Loucy (cell line): Measurements from ENCODE around the gene ZNF718.
A peak's percentile ranks its signal among the peaks of the same experiment; 100 is the strongest.
"Not testable (repeated sequence)": the region's sequence is repeated elsewhere in the genome, so short reads cannot be mapped to it uniquely, and the experiment has no call there.

Experiments used
- H2AFZ ChIP-seq: fragments of 200-600 bp; sonication (generic); 2 replicates; pipeline ENCODE4 v1.6.0; 2016; ENCODE audit warnings: antibody characterized with exemption, mild to moderate bottlenecking, low read length, moderate library complexity
- H3F3A ChIP-seq: fragments of 200-600 bp; 2 replicates; pipeline ENCODE4 v1.6.0; 2016; ENCODE audit warnings: antibody characterized with exemption, low read depth, mild to moderate bottlenecking
- H3K27me3 ChIP-seq: fragments of 200-600 bp; sonication (generic); 2 replicates; pipeline ENCODE4 v1.6.1; 2014; ENCODE audit warnings: low read length, mild to moderate bottlenecking; ENCODE audit not compliant: insufficient read depth, poor library complexity, severe bottlenecking
- H3K36me3 ChIP-seq: fragments of 200-600 bp; sonication (generic); 2 replicates; pipeline ENCODE4 v1.6.1; 2016; ENCODE audit warnings: low read length; ENCODE audit not compliant: insufficient read depth
- H3K4me1 ChIP-seq: fragments of 200-600 bp; sonication (generic); 2 replicates; pipeline ENCODE4 v1.5.1; 2014; ENCODE audit warnings: low read length, mild to moderate bottlenecking; ENCODE audit not compliant: insufficient read depth, poor library complexity, severe bottlenecking
- H3K4me2 ChIP-seq: fragments of 200-600 bp; sonication (generic); 2 replicates; pipeline ENCODE4 v1.6.0; 2014; ENCODE audit warnings: antibody characterized with exemption, low read length, low read depth, mild to moderate bottlenecking; ENCODE audit not compliant: poor library complexity, severe bottlenecking
- H3K4me3 ChIP-seq: fragments of 200-600 bp; sonication (generic); 2 replicates; pipeline ENCODE4 v1.5.1; 2014; ENCODE audit warnings: low read length, mild to moderate bottlenecking, mixed read lengths; ENCODE audit not compliant: poor library complexity, severe bottlenecking
- H3K79me2 ChIP-seq: fragments of 200-600 bp; sonication (generic); 2 replicates; pipeline ENCODE4 v1.6.1; 2014; ENCODE audit warnings: low read length; ENCODE audit not compliant: insufficient read depth
- H3K9ac ChIP-seq: fragments of 200-600 bp; sonication (generic); 2 replicates; pipeline ENCODE4 v1.6.0; 2014; ENCODE audit warnings: mild to moderate bottlenecking, low read depth, low read length, moderate library complexity; ENCODE audit not compliant: poor library complexity, severe bottlenecking
- H3K9me2 ChIP-seq: fragments of 200-600 bp; sonication (generic); replicated peaks from 2 replicates; pipeline ENCODE4 v1.6.1; 2016; ENCODE audit warnings: low read depth, low read length, mixed read lengths
- H3K9me3 ChIP-seq: fragments of 200-600 bp; sonication (generic); 2 replicates; pipeline ENCODE4 v1.6.1; 2014; ENCODE audit warnings: mild to moderate bottlenecking, antibody characterized with exemption, low read length, low read depth; ENCODE audit not compliant: insufficient read depth
- H4K20me1 ChIP-seq: fragments of 200-600 bp; sonication (generic); 2 replicates; pipeline ENCODE4 v1.6.0; 2014; ENCODE audit warnings: antibody characterized with exemption, low read length, mild to moderate bottlenecking; ENCODE audit not compliant: insufficient read depth, poor library complexity, severe bottlenecking
- CTCF ChIP-seq: fragments of 200-600 bp; sonication (generic); conservative IDR thresholded peaks from 2 replicates; pipeline ENCODE4 v1.5.1; 2014; ENCODE audit warnings: mild to moderate bottlenecking, antibody characterized with exemption, low read length
- EZH2phosphoT487 ChIP-seq: fragments of 200-600 bp; IDR thresholded peaks from 2 replicates; pipeline ENCODE4 v1.6.1; 2018; ENCODE audit warnings: antibody characterized with exemption, mild to moderate bottlenecking, moderate library complexity, borderline replicate concordance

ZNF718 gene

GRCh38 chr4:121408-122084 lies 2.8 kb upstream of the ZNF718 start:
- Histone ChIP-seq H3K79me2 (peaks cover 25% of the 10 kb centered on the region), H3K4me1 (peaks cover 62% of the 10 kb centered on the region), H3K9ac (peak overlapping the region; percentile 74), H3K27me3 (no peaks in the 10 kb centered on the region), H4K20me1 (no peaks in the 10 kb centered on the region), H3K36me3 (0 out of 2 replicates have a peak, but pooled peaks cover 1% of the 10 kb centered on the region), H3K9me3 (peaks cover 9% of the 10 kb centered on the region), H3K9me2 (no peaks in the 10 kb centered on the region), H3F3A (peaks cover 11% of the 10 kb centered on the region; the same call in 1 of the 2 replicates), H3K4me2 (peak overlapping the region; percentile 85), H2AFZ (no peak overlapping the region), H3K4me3 (peak overlapping the region; percentile 68)
- no peak for TF ChIP-seq EZH2phosphoT487
- no peak for TF ChIP-seq CTCF

- not testable (repeated sequence) for H3K4me2 ChIP-seq
These were observed 403 bp upstream of the ZNF718 start for GRCh38 chr4:123922-124274.

GRCh38 chr4:125091-125771 lies 930 bp downstream of the ZNF718 start:
- Histone ChIP-seq H3K4me2 (peak overlapping the region; percentile 70), H3K4me1 (peaks cover 58% of the 10 kb centered on the region), H3K9me3 (peaks cover 8% of the 10 kb centered on the region), H3K27me3 (peaks cover 4% of the 10 kb centered on the region), H4K20me1 (no peaks in the 10 kb centered on the region), H3K9me2 (no peaks in the 10 kb centered on the region), H3F3A (peaks cover 11% of the 10 kb centered on the region; the same call in 1 of the 2 replicates), H3K4me3 (peak overlapping the region; percentile 74), H3K9ac (peak overlapping the region; percentile 84), H3K79me2 (peaks cover 62% of the 10 kb centered on the region), H2AFZ (no peak overlapping the region), H3K36me3 (peaks cover 25% of the 10 kb centered on the region)
- no peak for TF ChIP-seq CTCF
- no peak for TF ChIP-seq EZH2phosphoT487

More at GRCh38 chr4:123922-124274, 403 bp upstream of the ZNF718 start:
- H3K79me2 ChIP-seq, result peaks cover 49% of the 10 kb centered on the region
- H3K9ac ChIP-seq, H2AFZ ChIP-seq, H3K9me3 ChIP-seq, H4K20me1 ChIP-seq, H3K9me2 ChIP-seq, H3K27me3 ChIP-seq: not testable (repeated sequence)
- H3K36me3 ChIP-seq, result peaks cover 24% of the 10 kb centered on the region
- peaks cover 65% of the 10 kb centered on the region for H3K4me1 ChIP-seq
- H3K4me3 ChIP-seq, result peak overlapping the region; percentile 74
- H3F3A ChIP-seq, result peaks cover 11% of the 10 kb centered on the region; the same call in 1 of the 2 replicates
